Mesendoderm (in vitro differentiated cells): ENCODE measurements around the gene FAM120B.

ENCODE experiments used
- DNase-seq: peaks from one replicate; pipeline ENCODE4 v3.0.0; 2013
- H2AK5ac ChIP-seq: 2 replicates; pipeline ENCODE4 v1.6.1; 2013; ENCODE audit warnings: low read length, inconsistent platforms
- H2BK120ac ChIP-seq: 2 replicates; pipeline ENCODE4 v1.6.1; 2013; ENCODE audit warnings: low read depth, mild to moderate bottlenecking, low read length, moderate library complexity, mixed read lengths
- H2BK15ac ChIP-seq: replicated peaks from 2 replicates; pipeline ENCODE4 v1.6.1; 2013; ENCODE audit warnings: low read depth, mild to moderate bottlenecking, moderate library complexity
- H2BK5ac ChIP-seq: 2 replicates; pipeline ENCODE4 v1.6.1; 2013; ENCODE audit warnings: low read length, inconsistent platforms
- H3K18ac ChIP-seq: 2 replicates; pipeline ENCODE4 v1.6.1; 2013; ENCODE audit warnings: mild to moderate bottlenecking, low read length, mixed read lengths
- H3K23ac ChIP-seq: one replicate; pipeline ENCODE4 v1.6.1; 2013; ENCODE audit warnings: low read length
- H3K27ac ChIP-seq: 2 replicates; pipeline ENCODE4 v1.5.1; 2013; ENCODE audit warnings: low read depth, mild to moderate bottlenecking, inconsistent platforms, low read length, moderate library complexity
- H3K27me3 ChIP-seq: 2 replicates; pipeline ENCODE4 v1.6.1; 2013; ENCODE audit warnings: low read length, control low read depth, mild to moderate bottlenecking, inconsistent platforms; ENCODE audit not compliant: insufficient read depth, poor library complexity
- H3K36me3 ChIP-seq: 2 replicates; pipeline ENCODE4 v1.6.1; 2013; ENCODE audit warnings: low read length, inconsistent platforms; ENCODE audit not compliant: control insufficient read depth, insufficient read depth
- H3K4ac ChIP-seq: one replicate; pipeline ENCODE4 v1.6.1; 2013; ENCODE audit warnings: low read depth, mild to moderate bottlenecking, low read length, moderate library complexity
- H3K4me1 ChIP-seq: 2 replicates; pipeline ENCODE4 v1.6.1; 2013; ENCODE audit warnings: low read depth, low read length, inconsistent platforms; ENCODE audit not compliant: control insufficient read depth
- H3K4me2 ChIP-seq: 2 replicates; pipeline ENCODE4 v1.6.1; 2013; ENCODE audit warnings: low read length
- H3K4me3 ChIP-seq: 2 replicates; pipeline ENCODE4 v1.5.1; 2013; ENCODE audit warnings: mild to moderate bottlenecking, low read length
- H3K56ac ChIP-seq: one replicate; pipeline ENCODE4 v1.6.1; 2013; ENCODE audit warnings: low read length
- H3K79me1 ChIP-seq: 2 replicates; pipeline ENCODE4 v1.6.1; 2013; ENCODE audit warnings: low read length, inconsistent platforms
- H3K79me2 ChIP-seq: 2 replicates; pipeline ENCODE4 v1.6.1; 2013; ENCODE audit warnings: mild to moderate bottlenecking, low read length; ENCODE audit not compliant: control insufficient read depth, insufficient read depth
- H3K9ac ChIP-seq: 2 replicates; pipeline ENCODE4 v1.6.1; 2013; ENCODE audit warnings: low read length, inconsistent platforms
- H4K5ac ChIP-seq: one replicate; pipeline ENCODE4 v1.6.1; 2013; ENCODE audit warnings: low read length
- H4K8ac ChIP-seq: one replicate; pipeline ENCODE4 v1.6.1; 2013; ENCODE audit warnings: low read depth, mild to moderate bottlenecking, control low read depth, low read length, moderate library complexity
- WGBS: extraction: QIAGEN DNeasy Blood & Tissue Kit; methylation state at CpG from one replicate; pipeline ENCODE4 v1.1.7; 2013; ENCODE audit warnings: low lambda C conversion rate, missing lambda C conversion rate; ENCODE audit not compliant: insufficient coverage; ENCODE audit errors: extremely low coverage; 5-methylcytosine and 5-hydroxymethylcytosine counted together

The FAM120B gene

GRCh38 chr6:170369403-170369802 is 62.8 kb downstream of the FAM120B start:
- Histone ChIP-seq H2BK120ac (no peak overlapping the region), H3K9ac (no peak overlapping the region), H3K56ac (no peak overlapping the region), H2BK5ac (no peak overlapping the region), H4K5ac (no peak overlapping the region), H2AK5ac (no peak overlapping the region), H3K4me3 (no peak overlapping the region), H3K4ac (no peak overlapping the region), H3K79me2 (no peaks in the 10 kb centered on the region), H3K23ac (no peak overlapping the region), H2BK15ac (no peak overlapping the region), H3K18ac (no peak overlapping the region), H3K36me3 (no peaks in the 10 kb centered on the region), H3K27ac (no peak overlapping the region), H3K79me1 (no peaks in the 10 kb centered on the region), H4K8ac (no peak overlapping the region), H3K4me2 (no peak overlapping the region), H3K4me1 (no peaks in the 10 kb centered on the region), H3K27me3 (no peaks in the 10 kb centered on the region)
- no CpG with 5 or more reads among the region's 5 CpGs for WGBS
- DNase-seq: no peak

- no peak for DNase-seq
- no peak overlapping the region for H2BK120ac ChIP-seq
- no peaks in the 10 kb centered on the region for H3K36me3 ChIP-seq
- no peak overlapping the region for H2BK5ac ChIP-seq
- WGBS: no CpG with 5 or more reads among the region's 6 CpGs
- H3K27me3 ChIP-seq: no peaks in the 10 kb centered on the region
- no peak overlapping the region for H3K27ac ChIP-seq
- H4K5ac ChIP-seq: no peak overlapping the region
- no peaks in the 10 kb centered on the region for H3K79me2 ChIP-seq
- no peak overlapping the region for H2AK5ac ChIP-seq
- no peak overlapping the region for H4K8ac ChIP-seq
- no peak overlapping the region for H3K9ac ChIP-seq
- no peak overlapping the region for H3K23ac ChIP-seq
- H2BK15ac ChIP-seq: no peak overlapping the region
- no peak overlapping the region for H3K4me3 ChIP-seq
- H3K4ac ChIP-seq: no peak overlapping the region
- H3K18ac ChIP-seq: no peak overlapping the region
- H3K4me1 ChIP-seq: no peaks in the 10 kb centered on the region
- H3K79me1 ChIP-seq: no peaks in the 10 kb centered on the region
- no peak overlapping the region for H3K56ac ChIP-seq
- H3K4me2 ChIP-seq: no peak overlapping the region
Observed at GRCh38 chr6:170370416-170370815, 63.9 kb downstream of the FAM120B start.

- DNase-seq: no peak
- no peaks in the 10 kb centered on the region for H3K79me1 ChIP-seq
- H3K36me3 ChIP-seq: no peaks in the 10 kb centered on the region
- H3K27ac ChIP-seq: no peak overlapping the region
- no peak overlapping the region for H3K4me3 ChIP-seq
- H3K4ac ChIP-seq: no peak overlapping the region
- H4K8ac ChIP-seq: no peak overlapping the region
- H3K4me1 ChIP-seq: no peaks in the 10 kb centered on the region
- H3K56ac ChIP-seq: no peak overlapping the region
- H3K23ac ChIP-seq: no peak overlapping the region
- H2AK5ac ChIP-seq: no peak overlapping the region
- H3K18ac ChIP-seq: no peak overlapping the region
- no peak overlapping the region for H4K5ac ChIP-seq
- no peaks in the 10 kb centered on the region for H3K79me2 ChIP-seq
- no CpG with 5 or more reads among the region's 4 CpGs for WGBS
- no peak overlapping the region for H3K9ac ChIP-seq
- H2BK120ac ChIP-seq: no peak overlapping the region
- no peak overlapping the region for H2BK15ac ChIP-seq
- no peak overlapping the region for H2BK5ac ChIP-seq
- H3K4me2 ChIP-seq: no peak overlapping the region
- no peaks in the 10 kb centered on the region for H3K27me3 ChIP-seq
Observed at GRCh38 chr6:170371080-170371479, 64.5 kb downstream of the FAM120B start.

GRCh38 chr6:170371588-170371987 is 65.0 kb downstream of the FAM120B start:
- Histone ChIP-seq H3K27me3 (no peaks in the 10 kb centered on the region), H3K4me3 (no peak overlapping the region), H3K36me3 (no peaks in the 10 kb centered on the region), H3K4me2 (no peak overlapping the region), H3K79me1 (no peaks in the 10 kb centered on the region), H3K4ac (no peak overlapping the region), H2AK5ac (no peak overlapping the region), H3K18ac (no peak overlapping the region), H3K23ac (no peak overlapping the region), H3K56ac (no peak overlapping the region), H3K79me2 (no peaks in the 10 kb centered on the region), H3K27ac (no peak overlapping the region), H2BK5ac (no peak overlapping the region), H2BK15ac (no peak overlapping the region), H4K8ac (no peak overlapping the region), H4K5ac (no peak overlapping the region), H2BK120ac (no peak overlapping the region), H3K9ac (no peak overlapping the region), H3K4me1 (no peaks in the 10 kb centered on the region)
- peak; percentile 82 for DNase-seq
- WGBS: no CpG with 5 or more reads among the region's 8 CpGs

- Histone ChIP-seq H3K4ac (no peak overlapping the region), H4K8ac (no peak overlapping the region)
Observed at GRCh38 chr6:170372380-170373325, 66.1 kb downstream of the FAM120B start.

More at GRCh38 chr6:170372380-170373325, 66.1 kb downstream of the FAM120B start:
- H2BK5ac ChIP-seq: no peak overlapping the region
- no peak overlapping the region for H3K9ac ChIP-seq
- no peak overlapping the region for H2BK15ac ChIP-seq
- no peak overlapping the region for H2BK120ac ChIP-seq
- H3K36me3 ChIP-seq: no peaks in the 10 kb centered on the region
- DNase-seq: peak; percentile 12
- H2AK5ac ChIP-seq: no peak overlapping the region
- H3K56ac ChIP-seq: no peak overlapping the region
- H3K27ac ChIP-seq: no peak overlapping the region
- H3K4me3 ChIP-seq: no peak overlapping the region
- no peaks in the 10 kb centered on the region for H3K4me1 ChIP-seq
- no peaks in the 10 kb centered on the region for H3K79me1 ChIP-seq
- WGBS: no CpG with 5 or more reads among the region's 11 CpGs
- H3K27me3 ChIP-seq: no peaks in the 10 kb centered on the region
- no peak overlapping the region for H4K5ac ChIP-seq
- no peak overlapping the region for H3K4me2 ChIP-seq
- H3K18ac ChIP-seq: no peak overlapping the region
- H3K23ac ChIP-seq: peak overlapping the region; percentile 71
- H3K79me2 ChIP-seq: no peaks in the 10 kb centered on the region
